HEK293 (cell line): Measurements from ENCODE around the gene SAMD9.

ENCODE experiments used
- CTCF ChIA-PET: fragments of 350-600 bp; formaldehyde crosslinking; extraction: SDS; loops from one replicate; lab custom pipeline; 2021; ENCODE audit warnings: antibody characterized with exemption; lab: Yijun Ruan, JAX
- POLR2A ChIA-PET: fragments of 300-600 bp; formaldehyde crosslinking; extraction: SDS; loops from one replicate; lab custom pipeline; 2020; ENCODE audit warnings: antibody characterized with exemption, inconsistent platforms; lab: Yijun Ruan, JAX
- H3K27ac ChIP-seq: fragments of 200-500 bp; sonication (Bioruptor generic); 2 replicates; pipeline ENCODE4 v1.5.1; 2014; ENCODE audit warnings: low read depth, low read length, control low read depth, inconsistent platforms; ENCODE audit errors: extremely low read depth
- H3K36me3 ChIP-seq, 2 experiments: fragments of 200-500 bp in 1 of 2; sonication (Bioruptor generic) in 1 of 2; 1 replicate in 1 of 2; 2 replicates in 1 of 2; pipeline ENCODE4 v1.5.1; 2014 to 2017; ENCODE audit warnings: inconsistent platforms in 2 of 2, low read length in 2 of 2; ENCODE audit not compliant: control insufficient read depth in 2 of 2, insufficient read depth in 1 of 2
- H3K4me1 ChIP-seq: fragments of 200-500 bp; sonication (Bioruptor generic); 2 replicates; pipeline ENCODE4 v1.5.1; 2014; ENCODE audit warnings: mild to moderate bottlenecking, low read length, inconsistent platforms; ENCODE audit not compliant: control insufficient read depth, insufficient read depth
- H3K4me3 ChIP-seq: 2 replicates; pipeline ENCODE4 v1.5.1; 2011; ENCODE audit warnings: low read depth, mild to moderate bottlenecking, control low read depth, low read length, moderate library complexity
- H3K9me3 ChIP-seq: fragments of 200-500 bp; sonication (Bioruptor generic); 2 replicates; pipeline ENCODE4 v1.5.1; 2014; ENCODE audit warnings: low read depth, low read length, inconsistent platforms; ENCODE audit not compliant: control insufficient read depth, insufficient read depth
- CTCF ChIP-seq: fragments of 450-650 bp; formaldehyde crosslinking; IDR thresholded peaks from 2 replicates; pipeline ENCODE4 v1.5.1; 2016; ENCODE audit warnings: missing biosample characterization, missing genetic modification characterization
- KLF10 ChIP-seq: fragments of 450-650 bp; IDR thresholded peaks from 2 replicates; pipeline ENCODE4 v1.5.1; 2018; ENCODE audit warnings: missing biosample characterization, mild to moderate bottlenecking, missing genetic modification characterization
- PRDM6 ChIP-seq: fragments of 450-650 bp; formaldehyde crosslinking; IDR thresholded peaks from 2 replicates; pipeline ENCODE4 v1.5.1; 2017; ENCODE audit warnings: missing biosample characterization, missing genetic modification characterization
- TRIM28 ChIP-seq: IDR thresholded peaks from 2 replicates; pipeline ENCODE4 v1.6.1; 2011; ENCODE audit warnings: low read length, control low read depth, borderline replicate concordance
- ZBTB20 ChIP-seq: fragments of 450-650 bp; formaldehyde crosslinking; IDR thresholded peaks from 2 replicates; pipeline ENCODE4 v1.5.1; 2016; ENCODE audit warnings: missing biosample characterization, missing genetic modification characterization
- ZBTB21 ChIP-seq: fragments of 450-650 bp; formaldehyde crosslinking; IDR thresholded peaks from 2 replicates; pipeline ENCODE4 v1.5.1; 2017; ENCODE audit warnings: missing biosample characterization, missing genetic modification characterization
- ZNF114 ChIP-seq: fragments of 450-650 bp; formaldehyde crosslinking; IDR thresholded peaks from 2 replicates; pipeline ENCODE4 v1.5.0; 2017; ENCODE audit warnings: missing biosample characterization, missing genetic modification characterization
- ZNF133 ChIP-seq: fragments of 450-650 bp; formaldehyde crosslinking; IDR thresholded peaks from 2 replicates; pipeline ENCODE4 v1.5.1; 2016; ENCODE audit warnings: missing biosample characterization, missing genetic modification characterization
- ZNF138 ChIP-seq: fragments of 450-650 bp; formaldehyde crosslinking; IDR thresholded peaks from 2 replicates; pipeline ENCODE4 v1.5.1; 2016; ENCODE audit warnings: missing biosample characterization, missing genetic modification characterization, borderline replicate concordance
- ZNF266 ChIP-seq: fragments of 450-650 bp; formaldehyde crosslinking; IDR thresholded peaks from 2 replicates; pipeline ENCODE4 v1.5.1; 2016; ENCODE audit warnings: missing biosample characterization, missing genetic modification characterization, low read depth
- ZNF394 ChIP-seq: fragments of 450-650 bp; formaldehyde crosslinking; IDR thresholded peaks from 2 replicates; pipeline ENCODE4 v1.5.1; 2016; ENCODE audit warnings: missing biosample characterization, missing genetic modification characterization, mild to moderate bottlenecking, moderate library complexity, borderline replicate concordance
- ZNF398 ChIP-seq: fragments of 450-650 bp; formaldehyde crosslinking; IDR thresholded peaks from 2 replicates; pipeline ENCODE4 v1.5.1; 2017; ENCODE audit warnings: missing biosample characterization, missing genetic modification characterization
- ZNF521 ChIP-seq: fragments of 450-650 bp; formaldehyde crosslinking; IDR thresholded peaks from 2 replicates; pipeline ENCODE4 v1.5.1; 2017; ENCODE audit warnings: missing biosample characterization, mild to moderate bottlenecking, missing genetic modification characterization
- ZNF544 ChIP-seq: fragments of 450-650 bp; formaldehyde crosslinking; IDR thresholded peaks from 2 replicates; pipeline ENCODE4 v1.5.0; 2017; ENCODE audit warnings: missing biosample characterization, missing genetic modification characterization
- ZNF555 ChIP-seq: fragments of 450-650 bp; formaldehyde crosslinking; conservative IDR thresholded peaks from 2 replicates; pipeline ENCODE4 v1.5.1; 2017; ENCODE audit warnings: missing biosample characterization, mild to moderate bottlenecking, missing genetic modification characterization, inconsistent platforms
- ZNF585B ChIP-seq: fragments of 450-650 bp; formaldehyde crosslinking; IDR thresholded peaks from 2 replicates; pipeline ENCODE4 v1.5.1; 2016; ENCODE audit warnings: missing biosample characterization, missing genetic modification characterization
- ZNF610 ChIP-seq: fragments of 450-650 bp; formaldehyde crosslinking; IDR thresholded peaks from 2 replicates; pipeline ENCODE4 v1.5.1; 2016; ENCODE audit warnings: missing biosample characterization, missing genetic modification characterization, borderline replicate concordance
- ZNF660 ChIP-seq: fragments of 450-650 bp; IDR thresholded peaks from 2 replicates; pipeline ENCODE4 v1.5.1; 2018; ENCODE audit warnings: missing biosample characterization, mild to moderate bottlenecking, missing genetic modification characterization
- ZNF670 ChIP-seq: fragments of 450-650 bp; formaldehyde crosslinking; IDR thresholded peaks from 2 replicates; pipeline ENCODE4 v1.5.1; 2016; ENCODE audit warnings: missing biosample characterization, missing genetic modification characterization, low read depth
- ZNF777 ChIP-seq: fragments of 450-650 bp; formaldehyde crosslinking; IDR thresholded peaks from 2 replicates; pipeline ENCODE4 v1.5.1; 2017; ENCODE audit warnings: missing biosample characterization, missing genetic modification characterization, borderline replicate concordance
- ZXDB ChIP-seq: fragments of 450-650 bp; formaldehyde crosslinking; IDR thresholded peaks from 2 replicates; pipeline ENCODE4 v1.5.1; 2016; ENCODE audit warnings: missing biosample characterization, missing genetic modification characterization
- TF ChIP-seq, protein P1 (sequence below): fragments of 450-650 bp; formaldehyde crosslinking; IDR thresholded peaks from 2 replicates; pipeline ENCODE4 v1.5.1; 2016; ENCODE audit warnings: missing biosample characterization, missing genetic modification characterization
- TF ChIP-seq, protein P2 (sequence below): fragments of 450-650 bp; formaldehyde crosslinking; conservative IDR thresholded peaks from 2 replicates; pipeline ENCODE4 v1.5.1; 2016; ENCODE audit warnings: low read depth, missing biosample characterization, missing genetic modification characterization

Gene SAMD9

GRCh38 chr7:93117852-93118530 lies at the start of gene SAMD9:
TSS of gene SAMD9 (minus strand) at chr7:93117979. CDS start at chr7:93106097, 11,882 bp downstream.
- H3K4me1 ChIP-seq, result no peaks in the 10 kb centered on the region
- peak within 1 kb of the TSS; percentile 36 for H3K4me3 ChIP-seq
- CTCF ChIA-PET, result interaction anchor here (0.6 to 0.7 kb wide), 3 partner anchors 12 to 1790 kb away, joined by 3 to 4 read pairs (median 3); no protein-coding TSS in a partner anchor
- no peaks in the 10 kb centered on the region for H3K36me3 ChIP-seq
- H3K27ac ChIP-seq, result no peak within 1 kb of the TSS
- POLR2A ChIA-PET, result no interaction called here
- H3K9me3 ChIP-seq, result no peaks in the 10 kb centered on the region
- TF ChIP-seq ZBTB21 (tag by site-specific recombination) (no peak), ZNF138 (tag by site-specific recombination) (no peak), ZNF114 (tag by site-specific recombination) (no peak), ZNF394 (tag by site-specific recombination) (no peak), PRDM6 (0 out of 2 replicates have a peak, but pooled peaks have one; percentile 7), ZNF610 (tag by site-specific recombination) (no peak), ZNF521 (tag by site-specific recombination) (no peak), ZNF660 (tag by site-specific recombination) (peak; percentile 14; the same call in 1 of the 2 replicates), ZNF777 (tag by site-specific recombination) (no peak), TRIM28 (no peak), ZNF133 (tag by site-specific recombination) (no peak), ZNF585B (tag by site-specific recombination) (no peak), ZNF555 (tag by site-specific recombination) (no peak), ZNF398 (tag by site-specific recombination) (no peak), ZNF544 (tag by site-specific recombination) (no peak), ZBTB20 (tag by site-specific recombination) (no peak), CTCF (no peak), ZNF266 (no peak), ZXDB (tag by site-specific recombination) (no peak), KLF10 (tag by site-specific recombination) (no peak), ZNF670 (tag by site-specific recombination) (no peak)
- TF ChIP-seq, protein P1, sequence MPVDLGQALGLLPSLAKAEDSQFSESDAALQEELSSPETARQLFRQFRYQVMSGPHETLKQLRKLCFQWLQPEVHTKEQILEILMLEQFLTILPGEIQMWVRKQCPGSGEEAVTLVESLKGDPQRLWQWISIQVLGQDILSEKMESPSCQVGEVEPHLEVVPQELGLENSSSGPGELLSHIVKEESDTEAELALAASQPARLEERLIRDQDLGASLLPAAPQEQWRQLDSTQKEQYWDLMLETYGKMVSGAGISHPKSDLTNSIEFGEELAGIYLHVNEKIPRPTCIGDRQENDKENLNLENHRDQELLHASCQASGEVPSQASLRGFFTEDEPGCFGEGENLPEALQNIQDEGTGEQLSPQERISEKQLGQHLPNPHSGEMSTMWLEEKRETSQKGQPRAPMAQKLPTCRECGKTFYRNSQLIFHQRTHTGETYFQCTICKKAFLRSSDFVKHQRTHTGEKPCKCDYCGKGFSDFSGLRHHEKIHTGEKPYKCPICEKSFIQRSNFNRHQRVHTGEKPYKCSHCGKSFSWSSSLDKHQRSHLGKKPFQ (tag by site-specific recombination), result no peak
- TF ChIP-seq, protein P2, sequence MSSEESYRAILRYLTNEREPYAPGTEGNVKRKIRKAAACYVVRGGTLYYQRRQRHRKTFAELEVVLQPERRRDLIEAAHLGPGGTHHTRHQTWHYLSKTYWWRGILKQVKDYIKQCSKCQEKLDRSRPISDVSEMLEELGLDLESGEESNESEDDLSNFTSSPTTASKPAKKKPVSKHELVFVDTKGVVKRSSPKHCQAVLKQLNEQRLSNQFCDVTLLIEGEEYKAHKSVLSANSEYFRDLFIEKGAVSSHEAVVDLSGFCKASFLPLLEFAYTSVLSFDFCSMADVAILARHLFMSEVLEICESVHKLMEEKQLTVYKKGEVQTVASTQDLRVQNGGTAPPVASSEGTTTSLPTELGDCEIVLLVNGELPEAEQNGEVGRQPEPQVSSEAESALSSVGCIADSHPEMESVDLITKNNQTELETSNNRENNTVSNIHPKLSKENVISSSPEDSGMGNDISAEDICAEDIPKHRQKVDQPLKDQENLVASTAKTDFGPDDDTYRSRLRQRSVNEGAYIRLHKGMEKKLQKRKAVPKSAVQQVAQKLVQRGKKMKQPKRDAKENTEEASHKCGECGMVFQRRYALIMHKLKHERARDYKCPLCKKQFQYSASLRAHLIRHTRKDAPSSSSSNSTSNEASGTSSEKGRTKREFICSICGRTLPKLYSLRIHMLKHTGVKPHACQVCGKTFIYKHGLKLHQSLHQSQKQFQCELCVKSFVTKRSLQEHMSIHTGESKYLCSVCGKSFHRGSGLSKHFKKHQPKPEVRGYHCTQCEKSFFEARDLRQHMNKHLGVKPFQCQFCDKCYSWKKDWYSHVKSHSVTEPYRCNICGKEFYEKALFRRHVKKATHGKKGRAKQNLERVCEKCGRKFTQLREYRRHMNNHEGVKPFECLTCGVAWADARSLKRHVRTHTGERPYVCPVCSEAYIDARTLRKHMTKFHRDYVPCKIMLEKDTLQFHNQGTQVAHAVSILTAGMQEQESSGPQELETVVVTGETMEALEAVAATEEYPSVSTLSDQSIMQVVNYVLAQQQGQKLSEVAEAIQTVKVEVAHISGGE (tag by site-specific recombination), result no peak
